Caco-2 (cell line): ENCODE data around the gene FOXA1. TPM values are rescaled to one million over a fixed set of nuclear protein-coding genes. Genes with fewer than 3 reads are reported as not detected.
A peak's percentile ranks its signal among the peaks of the same experiment; 100 is the strongest.

Source experiments
- BruUV-seq: library from RNA; stranded (reverse); fragments of 400-500 nt; replicated peaks from 2 replicates; lab custom pipeline; 2021; lab: Mats Ljungman, UMichigan
- CTCF ChIA-PET: fragments of 300-600 bp; sonication (Branson Sonifier 250); formaldehyde crosslinking; loops from one replicate; lab custom pipeline; 2022; ENCODE audit warnings: antibody characterized with exemption; lab: Charles Lee
- POLR2A ChIA-PET: fragments of 300-600 bp; sonication (Branson Sonifier 250); formaldehyde crosslinking; loops from one replicate; lab custom pipeline; 2022; ENCODE audit warnings: antibody characterized with exemption; lab: Charles Lee
- DNase-seq, 2 experiments: peaks; one replicate each; pipeline versions ENCODE4 v3.0.0 to v3.0.0-alpha.2; 2020 to 2022
- H3K27me3 ChIP-seq: replicated peaks from 2 replicates; pipeline ENCODE4 v1.6.0; 2011; ENCODE audit warnings: low read length; ENCODE audit not compliant: control insufficient read depth, insufficient read depth
- H3K36me3 ChIP-seq: 2 replicates; pipeline ENCODE4 v1.5.1; 2011; ENCODE audit warnings: low read length; ENCODE audit not compliant: control insufficient read depth, insufficient read depth
- H3K4me1 ChIP-seq: fragments of 250-450 bp; sonication (Bioruptor Pico); 2 replicates; pipeline ENCODE4 v1.5.1; 2020; ENCODE audit warnings: mild to moderate bottlenecking
- H3K4me3 ChIP-seq: 2 replicates; pipeline ENCODE4 v1.5.1; 2011; ENCODE audit warnings: low read depth, mild to moderate bottlenecking, control low read depth, low read length
- H3K9me3 ChIP-seq: fragments of 250-450 bp; sonication (Bioruptor Pico); 2 replicates; pipeline ENCODE4 v1.5.1; 2020; ENCODE audit warnings: mild to moderate bottlenecking, moderate library complexity
- H3K27ac Mint-ChIP-seq: one replicate; pipeline ENCODE4 v1.8.0; 2022; ENCODE audit warnings: mixed read lengths; ENCODE audit not compliant: unreplicated experiment
- H3K27me3 Mint-ChIP-seq: one replicate; pipeline ENCODE4 v1.8.0; 2022; ENCODE audit warnings: mixed read lengths; ENCODE audit not compliant: insufficient read depth, unreplicated experiment
- H3K36me3 Mint-ChIP-seq: one replicate; pipeline ENCODE4 v1.8.0; 2022; ENCODE audit warnings: mild to moderate bottlenecking, mixed read lengths; ENCODE audit not compliant: insufficient read depth, unreplicated experiment
- H3K4me1 Mint-ChIP-seq: one replicate; pipeline ENCODE4 v1.8.0; 2022; ENCODE audit warnings: low read depth, mixed read lengths; ENCODE audit not compliant: unreplicated experiment
- H3K4me3 Mint-ChIP-seq: one replicate; pipeline ENCODE4 v1.8.0; 2022; ENCODE audit warnings: mild to moderate bottlenecking, moderate library complexity, mixed read lengths; ENCODE audit not compliant: unreplicated experiment
- H3K9me3 Mint-ChIP-seq: one replicate; pipeline ENCODE4 v1.8.0; 2022; ENCODE audit warnings: mixed read lengths; ENCODE audit not compliant: unreplicated experiment
- CTCF ChIP-seq, 2 experiments: fragments of 200-600 bp in 1 of 2; IDR thresholded peaks; 1 replicate in 1 of 2; 2 replicates in 1 of 2; pipeline versions ENCODE4 v1.5.1 to v1.8.0; 2011 to 2022; ENCODE audit warnings: antibody characterized with exemption in 1 of 2, control low read depth in 1 of 2, inconsistent platforms in 1 of 2, low read depth in 1 of 2, low read length in 1 of 2, mild to moderate bottlenecking in 1 of 2, moderate library complexity in 1 of 2; ENCODE audit not compliant: insufficient read depth in 1 of 2, severe bottlenecking in 1 of 2, unreplicated experiment in 1 of 2
- intact Hi-C: fragments of 100-400 bp; cut with micrococcal nuclease; formaldehyde crosslinking; loops from one replicate; pipeline ENCODE4 v1.10.0; 2022; ENCODE audit not compliant: unreplicated experiment
- total RNA-seq: library from RNA; stranded (reverse); gene quantifications from 2 replicates; pipeline ENCODE4 v1.2.3, GENCODE V29; 2022

Gene FOXA1
- total RNA-seq, 1 experiment from 2014 or later, result 271 TPM

- ChIA-PET POLR2A (interaction anchor here (1.4 to 2.2 kb wide), 2 partner anchors 26 to 343 kb away, joined by 5 to 7 read pairs; no protein-coding TSS in a partner anchor), CTCF (interaction anchor here (0.6 to 1.3 kb wide), 4 partner anchors 22 to 359 kb away, joined by 3 read pairs; no protein-coding TSS in a partner anchor)
- peak; percentile 50 to 57 for DNase-seq
- intact Hi-C loops, result no loop called here
- H3K27me3 Mint-ChIP-seq, result no peaks in the 10 kb centered on the region
- peak overlapping the region; percentile 72 for H3K4me3 Mint-ChIP-seq
- H3K4me1 ChIP-seq, result peaks cover 15% of the 10 kb centered on the region
- no peaks in the 10 kb centered on the region for H3K27me3 ChIP-seq
- no TSS peak for BruUV-seq
- H3K36me3 Mint-ChIP-seq, result peaks cover 92% of the 10 kb centered on the region
- peaks cover 15% of the 10 kb centered on the region for H3K4me1 Mint-ChIP-seq
- TF ChIP-seq CTCF (IDR thresholded peaks at IDR 0.05; ENCODE audit: insufficient read depth in 1 of 2, low read depth in 1 of 2, low read length in 1 of 2, severe bottlenecking in 1 of 2, unreplicated experiment in 1 of 2), result no peak
- H3K36me3 ChIP-seq, result peaks cover 10% of the 10 kb centered on the region
- H3K9me3 Mint-ChIP-seq, result no peaks in the 10 kb centered on the region
- peak overlapping the region; percentile 92 for H3K4me3 ChIP-seq
- H3K9me3 ChIP-seq, result no peaks in the 10 kb centered on the region
- peak overlapping the region; percentile 95 for H3K27ac Mint-ChIP-seq
Measured at GRCh38 chr14:37588956-37589714, 5.9 kb downstream of the FOXA1 start.

GRCh38 chr14:37588667-37588955 is 6.4 kb downstream of the FOXA1 start:
- Histone ChIP-seq H3K9me3 (no peaks in the 10 kb centered on the region), H3K4me3 (peak overlapping the region; percentile 92), H3K36me3 (peaks cover 10% of the 10 kb centered on the region), H3K27me3 (no peaks in the 10 kb centered on the region), H3K4me1 (peaks cover 15% of the 10 kb centered on the region)
- intact Hi-C loops, result no loop called here
- POLR2A ChIA-PET, result interaction anchor here (1.4 to 2.2 kb wide), 2 partner anchors 26 to 342 kb away, joined by 5 to 7 read pairs; no protein-coding TSS in a partner anchor
- no TSS peak for BruUV-seq
- TF ChIP-seq CTCF (IDR thresholded peaks at IDR 0.05; ENCODE audit: insufficient read depth in 1 of 2, low read depth in 1 of 2, low read length in 1 of 2, severe bottlenecking in 1 of 2, unreplicated experiment in 1 of 2), result no peak
- Mint-ChIP-seq H3K36me3 (peaks cover 92% of the 10 kb centered on the region), H3K9me3 (no peaks in the 10 kb centered on the region), H3K27ac (peak overlapping the region; percentile 95), H3K27me3 (no peaks in the 10 kb centered on the region), H3K4me1 (peaks cover 15% of the 10 kb centered on the region), H3K4me3 (peak overlapping the region; percentile 72)
- CTCF ChIA-PET, result interaction anchor here (0.9 to 1.3 kb wide), 2 partner anchors 22 to 358 kb away, joined by 3 read pairs; no protein-coding TSS in a partner anchor
- no peak for DNase-seq

GRCh38 chr14:37587881-37588666 is 7.0 kb downstream of the FOXA1 start:
- Histone ChIP-seq H3K27me3 (no peaks in the 10 kb centered on the region), H3K4me1 (peaks cover 15% of the 10 kb centered on the region), H3K4me3 (peak overlapping the region; percentile 92), H3K36me3 (peaks cover 10% of the 10 kb centered on the region), H3K9me3 (no peaks in the 10 kb centered on the region)
- H3K4me3 Mint-ChIP-seq, result peak overlapping the region; percentile 72
- ChIA-PET POLR2A (interaction anchor here (0.6 to 2.2 kb wide), 4 partner anchors 19 to 342 kb away, joined by 5 to 7 read pairs (median 6); no protein-coding TSS in a partner anchor), CTCF (interaction anchor here (0.9 to 1.3 kb wide), 2 partner anchors 21 to 358 kb away, joined by 3 read pairs; no protein-coding TSS in a partner anchor)
- intact Hi-C loops, result no loop called here
- H3K4me1 Mint-ChIP-seq, result peaks cover 15% of the 10 kb centered on the region
- no peaks in the 10 kb centered on the region for H3K9me3 Mint-ChIP-seq
- no TSS peak for BruUV-seq
- peak in 1 of 2 experiments; percentile 12 for TF ChIP-seq CTCF (IDR thresholded peaks at IDR 0.05; ENCODE audit: insufficient read depth in 1 of 2, low read depth in 1 of 2, low read length in 1 of 2, severe bottlenecking in 1 of 2, unreplicated experiment in 1 of 2)
- no peaks in the 10 kb centered on the region for H3K27me3 Mint-ChIP-seq
- H3K27ac Mint-ChIP-seq, result peak overlapping the region; percentile 95
- H3K36me3 Mint-ChIP-seq, result peaks cover 92% of the 10 kb centered on the region
- DNase-seq, result peak; percentile 78 to 84
